Activated T-helper 2 cell treated with anti-CD3 and anti-CD28 coated beads, Interferon-gamma antibody, Interleukin-2, Interleukin-4, amounts not matched to agents 10 μg/mL and 5 μg/mL and 100 μg/mL, durations not matched to agents 14 hours and 24 hours and 36 hours (primary cell): ENCODE data around the gene COCH. TPM values are rescaled to one million over a fixed set of nuclear protein-coding genes. Genes with fewer than 3 reads are reported as not detected.

Experiments used
- DNase-seq: peaks from one replicate; pipeline ENCODE4 v3.0.0; 2021; ENCODE audit warnings: low spot score
- H3K27ac Mint-ChIP-seq: one replicate; pipeline ENCODE4 v1.8.0; 2021; ENCODE audit warnings: mixed read lengths
- H3K27me3 Mint-ChIP-seq: one replicate; pipeline ENCODE4 v1.8.0; 2021; ENCODE audit warnings: low read depth, mixed read lengths
- H3K36me3 Mint-ChIP-seq: one replicate; pipeline ENCODE4 v1.8.0; 2021; ENCODE audit warnings: low read depth, mixed read lengths
- H3K4me1 Mint-ChIP-seq: one replicate; pipeline ENCODE4 v1.8.0; 2021; ENCODE audit warnings: low read depth, mixed read lengths
- H3K4me3 Mint-ChIP-seq: one replicate; pipeline ENCODE4 v1.8.0; 2021; ENCODE audit warnings: low read depth, mild to moderate bottlenecking, moderate library complexity, mixed read lengths
- H3K9me3 Mint-ChIP-seq: one replicate; pipeline ENCODE4 v1.8.0; 2021; ENCODE audit warnings: mixed read lengths
- intact Hi-C: fragments of 100-400 bp; cut with micrococcal nuclease; formaldehyde crosslinking; loops from one replicate; pipeline ENCODE4 v1.15.1; 2023
- total RNA-seq: library from RNA; stranded (reverse); gene quantifications from 2 replicates; pipeline ENCODE4 v1.2.3, GENCODE V29; 2022

COCH gene
- total RNA-seq, 1 donor from 2014 or later: 1.7 TPM

GRCh38 chr14:30855345-30856037 lies 18.9 kb upstream of the COCH start:
- no peaks in the 10 kb centered on the region for H3K36me3 Mint-ChIP-seq
- intact Hi-C loops: no loop called here
- H3K27ac Mint-ChIP-seq: peak overlapping the region; percentile 54
- H3K27me3 Mint-ChIP-seq: peaks cover 9% of the 10 kb centered on the region
- no peaks in the 10 kb centered on the region for H3K9me3 Mint-ChIP-seq
- H3K4me1 Mint-ChIP-seq: peaks cover 16% of the 10 kb centered on the region
- no peak for DNase-seq
- no peak overlapping the region for H3K4me3 Mint-ChIP-seq

GRCh38 chr14:30861200-30861599 lies 13.2 kb upstream of the COCH start:
- intact Hi-C loops: no loop called here
- peaks cover 37% of the 10 kb centered on the region for H3K27me3 Mint-ChIP-seq

GRCh38 chr14:30864934-30865333 lies 9.4 kb upstream of the COCH start:
- Mint-ChIP-seq H3K27ac (no peak overlapping the region), H3K36me3 (no peaks in the 10 kb centered on the region), H3K4me1 (no peaks in the 10 kb centered on the region), H3K9me3 (no peaks in the 10 kb centered on the region), H3K4me3 (no peak overlapping the region), H3K27me3 (peaks cover 44% of the 10 kb centered on the region)
- intact Hi-C loops: no loop called here
- DNase-seq: no peak

More at GRCh38 chr14:30861200-30861599, 13.2 kb upstream of the COCH start:
- no peak for DNase-seq
- Mint-ChIP-seq H3K4me1 (no peaks in the 10 kb centered on the region), H3K4me3 (no peak overlapping the region), H3K36me3 (no peaks in the 10 kb centered on the region), H3K9me3 (no peaks in the 10 kb centered on the region), H3K27ac (no peak overlapping the region)

GRCh38 chr14:30868736-30869135 lies 5.6 kb upstream of the COCH start:
- H3K9me3 Mint-ChIP-seq: no peaks in the 10 kb centered on the region
- peaks cover 54% of the 10 kb centered on the region for H3K27me3 Mint-ChIP-seq
- no peak for DNase-seq
- H3K36me3 Mint-ChIP-seq: no peaks in the 10 kb centered on the region
- H3K27ac Mint-ChIP-seq: no peak overlapping the region
- H3K4me1 Mint-ChIP-seq: peaks cover 3% of the 10 kb centered on the region
- intact Hi-C loops: no loop called here
- H3K4me3 Mint-ChIP-seq: no peak overlapping the region

- Mint-ChIP-seq H3K4me3 (no peak overlapping the region), H3K4me1 (peaks cover 3% of the 10 kb centered on the region), H3K27ac (no peak overlapping the region), H3K27me3 (peaks cover 50% of the 10 kb centered on the region), H3K9me3 (no peaks in the 10 kb centered on the region), H3K36me3 (no peaks in the 10 kb centered on the region)
- intact Hi-C loops: loop anchor here (10.0 kb wide), 1 partner anchor 315 kb away; the partner anchor contains the start of gene G2E3
- DNase-seq: no peak
Measured at GRCh38 chr14:30869551-30870155, 4.7 kb upstream of the COCH start.

- intact Hi-C loops: loop anchor here (10.0 kb wide), 1 partner anchor 318 kb away; the partner anchor contains the start of gene G2E3
- no peak overlapping the region for H3K27ac Mint-ChIP-seq
- H3K27me3 Mint-ChIP-seq: peaks cover 63% of the 10 kb centered on the region
Measured at GRCh38 chr14:30872602-30873001, 1.8 kb upstream of the COCH start.

GRCh38 chr14:30873308-30874119 lies 845 bp upstream of the COCH start:
- no peak for DNase-seq
- peak overlapping the region; percentile 64 for H3K4me3 Mint-ChIP-seq
- H3K36me3 Mint-ChIP-seq: no peaks in the 10 kb centered on the region

More at GRCh38 chr14:30872602-30873001, 1.8 kb upstream of the COCH start:
- H3K9me3 Mint-ChIP-seq: no peaks in the 10 kb centered on the region
- H3K4me3 Mint-ChIP-seq: no peak overlapping the region
- H3K4me1 Mint-ChIP-seq: peaks cover 10% of the 10 kb centered on the region
- no peak for DNase-seq
- no peaks in the 10 kb centered on the region for H3K36me3 Mint-ChIP-seq

GRCh38 chr14:30874999-30875787 lies 834 bp downstream of the COCH start:
- intact Hi-C loops: loop anchor here (10.0 kb wide), 1 partner anchor 320 kb away; the partner anchor contains the start of gene G2E3
- Mint-ChIP-seq H3K4me1 (peaks cover 10% of the 10 kb centered on the region), H3K36me3 (no peaks in the 10 kb centered on the region), H3K9me3 (no peaks in the 10 kb centered on the region), H3K27ac (no peak overlapping the region), H3K4me3 (peak overlapping the region; percentile 82), H3K27me3 (peaks cover 70% of the 10 kb centered on the region)
- DNase-seq: no peak

More at GRCh38 chr14:30873308-30874119, 845 bp upstream of the COCH start:
- Mint-ChIP-seq H3K27me3 (peaks cover 72% of the 10 kb centered on the region), H3K27ac (no peak overlapping the region), H3K4me1 (peaks cover 10% of the 10 kb centered on the region), H3K9me3 (no peaks in the 10 kb centered on the region)
- intact Hi-C loops: loop anchor here (10.0 kb wide), 1 partner anchor 319 kb away; the partner anchor contains the start of gene G2E3

GRCh38 chr14:30875788-30876053 lies 1.4 kb downstream of the COCH start:
- Mint-ChIP-seq H3K4me3 (peak overlapping the region; percentile 67), H3K9me3 (no peaks in the 10 kb centered on the region), H3K36me3 (no peaks in the 10 kb centered on the region), H3K27me3 (peaks cover 67% of the 10 kb centered on the region), H3K4me1 (peaks cover 10% of the 10 kb centered on the region), H3K27ac (no peak overlapping the region)
- intact Hi-C loops: loop anchor here (10.0 kb wide), 1 partner anchor 321 kb away; the partner anchor contains the start of gene G2E3
- no peak for DNase-seq

GRCh38 chr14:30876692-30877091 lies 2.3 kb downstream of the COCH start:
- H3K36me3 Mint-ChIP-seq: no peaks in the 10 kb centered on the region
- peaks cover 63% of the 10 kb centered on the region for H3K27me3 Mint-ChIP-seq
- H3K4me1 Mint-ChIP-seq: peaks cover 10% of the 10 kb centered on the region
- intact Hi-C loops: loop anchor here (10.0 kb wide), 1 partner anchor 322 kb away; the partner anchor contains the start of gene G2E3
- H3K27ac Mint-ChIP-seq: no peak overlapping the region
- no peak overlapping the region for H3K4me3 Mint-ChIP-seq
- no peaks in the 10 kb centered on the region for H3K9me3 Mint-ChIP-seq
- no peak for DNase-seq

GRCh38 chr14:30882431-30882830 lies 8.1 kb downstream of the COCH start:
- H3K4me1 Mint-ChIP-seq: peaks cover 9% of the 10 kb centered on the region
- H3K4me3 Mint-ChIP-seq: no peak overlapping the region
- no peak overlapping the region for H3K27ac Mint-ChIP-seq
- H3K36me3 Mint-ChIP-seq: no peaks in the 10 kb centered on the region
- no peaks in the 10 kb centered on the region for H3K9me3 Mint-ChIP-seq
- intact Hi-C loops: no loop called here
- no peak for DNase-seq
- H3K27me3 Mint-ChIP-seq: peaks cover 20% of the 10 kb centered on the region
